GM12878 (cell line): ENCODE data around the gene HLA-DMA. TPM values are rescaled to one million over a fixed set of nuclear protein-coding genes. Genes with fewer than 3 reads are reported as not detected.
A peak's percentile ranks its signal among the peaks of the same experiment; 100 is the strongest.

Experiments
- ASH2L ChIP-seq: fragments of 300-600, 200-600 bp; sonication (generic); IDR thresholded peaks from 2 replicates; pipeline ENCODE4 v1.6.1; 2017; ENCODE audit warnings: low read depth, mild to moderate bottlenecking, borderline replicate concordance
- BMI1 ChIP-seq: fragments of 450-650 bp; IDR thresholded peaks from 2 replicates; pipeline ENCODE4 v1.6.1; 2016; ENCODE audit warnings: mild to moderate bottlenecking, moderate library complexity, borderline replicate concordance
- CBX5 ChIP-seq: sonication (generic); IDR thresholded peaks from 2 replicates; pipeline ENCODE4 v1.6.1; 2016; ENCODE audit warnings: low read depth, moderate library complexity, mild to moderate bottlenecking, inconsistent platforms
- CHD2 ChIP-seq: IDR thresholded peaks from 2 replicates; pipeline ENCODE4 v1.6.1; 2011; ENCODE audit warnings: low read depth, low read length, improper control_type of control experiment, borderline replicate concordance
- E2F4 ChIP-seq: IDR thresholded peaks from 2 replicates; pipeline ENCODE4 v1.6.1; 2012; ENCODE audit warnings: low read depth, low read length, improper control_type of control experiment
- HDAC6 ChIP-seq: fragments of 200-600 bp; sonication (generic); IDR thresholded peaks from one replicate; pipeline ENCODE4 v1.8.0; 2017; ENCODE audit warnings: antibody characterized with exemption; ENCODE audit not compliant: unreplicated experiment
- HDGF ChIP-seq: fragments of 450-650 bp; IDR thresholded peaks from 2 replicates; pipeline ENCODE4 v1.6.1; 2016; ENCODE audit warnings: antibody characterized with exemption
- IKZF2 ChIP-seq, 2 experiments: fragments of 450-650 bp; IDR thresholded peaks; 2 replicates each; pipeline ENCODE4 v1.6.1; 2017; ENCODE audit warnings: mild to moderate bottlenecking in 2 of 2, moderate library complexity in 2 of 2
- IRF5 ChIP-seq: fragments of 450-650 bp; IDR thresholded peaks from 2 replicates; pipeline ENCODE4 v1.6.1; 2017; ENCODE audit warnings: borderline replicate concordance
- LARP7 ChIP-seq: fragments of 450-650 bp; IDR thresholded peaks from 2 replicates; pipeline ENCODE4 v1.6.1; 2017; ENCODE audit warnings: mild to moderate bottlenecking
- NFIC ChIP-seq: IDR thresholded peaks from 2 replicates; pipeline ENCODE4 v1.6.1; 2012; ENCODE audit warnings: low read depth, mild to moderate bottlenecking, inconsistent platforms, low read length, moderate library complexity
- NFYA ChIP-seq: IDR thresholded peaks from 2 replicates; pipeline ENCODE4 v1.6.1; 2011; ENCODE audit warnings: low read depth, mild to moderate bottlenecking, low read length, improper control_type of control experiment, borderline replicate concordance
- PKNOX1 ChIP-seq: fragments of 450-650 bp; IDR thresholded peaks from 2 replicates; pipeline ENCODE4 v1.6.1; 2016; ENCODE audit warnings: mild to moderate bottlenecking
- POU2F2 ChIP-seq: IDR thresholded peaks from 3 replicates; pipeline ENCODE4 v1.6.1; 2011; ENCODE audit warnings: low read depth, mild to moderate bottlenecking, low read length, borderline replicate concordance
- RAD21 ChIP-seq: IDR thresholded peaks from 2 replicates; pipeline ENCODE4 v1.6.1; 2011; ENCODE audit warnings: mild to moderate bottlenecking, low read depth, low read length, moderate library complexity; ENCODE audit not compliant: insufficient read depth
- RAD51 ChIP-seq: fragments of 450-650 bp; IDR thresholded peaks from 2 replicates; pipeline ENCODE4 v1.6.1; 2016; ENCODE audit warnings: moderate library complexity, mild to moderate bottlenecking, inconsistent platforms
- SP1 ChIP-seq: IDR thresholded peaks from one replicate; pipeline ENCODE4 v1.6.1; 2011; ENCODE audit warnings: low read depth, low read length
- SREBF2 ChIP-seq: IDR thresholded peaks from 2 replicates; pipeline ENCODE4 v1.6.1; 2012; ENCODE audit warnings: mild to moderate bottlenecking, low read length
- STAT3 ChIP-seq: IDR thresholded peaks from 2 replicates; pipeline ENCODE4 v1.6.1; 2011; ENCODE audit warnings: low read depth, low read length, improper control_type of control experiment
- SUZ12 ChIP-seq: fragments of 200-600 bp; sonication (generic); IDR thresholded peaks from one replicate; pipeline ENCODE4 v1.6.1; 2018; ENCODE audit warnings: antibody characterized with exemption, mild to moderate bottlenecking; ENCODE audit not compliant: unreplicated experiment
- TBL1XR1 ChIP-seq: IDR thresholded peaks from 2 replicates; pipeline ENCODE4 v1.6.1; 2012; ENCODE audit warnings: low read depth, low read length, improper control_type of control experiment
- WRNIP1 ChIP-seq: IDR thresholded peaks from 2 replicates; pipeline ENCODE4 v1.6.1; 2011; ENCODE audit warnings: low read depth, low read length, improper control_type of control experiment, borderline replicate concordance
- ZBED1 ChIP-seq: IDR thresholded peaks from 2 replicates; pipeline ENCODE4 v1.6.1; 2016; ENCODE audit warnings: borderline replicate concordance
- ZBTB4 ChIP-seq: fragments of 450-650 bp; formaldehyde crosslinking; IDR thresholded peaks from 2 replicates; pipeline ENCODE4 v1.4.0; 2022; ENCODE audit warnings: mild to moderate bottlenecking, moderate library complexity
- ZNF217 ChIP-seq: fragments of 450-650 bp; IDR thresholded peaks from 2 replicates; pipeline ENCODE4 v1.6.1; 2017; ENCODE audit warnings: antibody characterized with exemption, mild to moderate bottlenecking
- ZNF24 ChIP-seq: fragments of 450-650 bp; IDR thresholded peaks from 2 replicates; pipeline ENCODE4 v1.6.1; 2017; ENCODE audit warnings: antibody characterized with exemption, mild to moderate bottlenecking
- polyA plus RNA-seq, 11 experiments: library from polyadenylated mRNA; depleted of rRNA in 4 of 11; unstranded in 6 of 11; stranded (reverse) in 5 of 11; fragments of >200 nt; fragmentation: Nextera tagmentation in 4 of 11; fragmentation: Illumina TruSeq in 1 of 11; extraction: Ambion mirVana in 4 of 11; extraction: Trizol in 1 of 11; gene quantifications; 1 replicate in 1 of 11; 2 replicates in 10 of 11; pipeline versions ENCODE4 v1.2.1 to v1.2.3, GENCODE V29; 2011 to 2016; ENCODE audit warnings: inconsistent platforms in 2 of 11, missing spikeins in 2 of 11, low read depth in 1 of 11
- total RNA-seq, 4 experiments: library from RNA; depleted of rRNA in 3 of 4; stranded (reverse); fragments of >200 nt in 3 of 4; fragmentation: Illumina TruSeq in 1 of 4; extraction: Trizol in 1 of 4; gene quantifications; 2 replicates each; pipeline versions ENCODE4 v1.2.1 to v1.2.3, GENCODE V29; 2013 to 2021

The HLA-DMA gene
- total and polyA plus RNA-seq, 10 of the 15 experiments (the other 5 are each of a cell fraction or from before 2014, with no cell fraction given) = 177 to 552 (median 309) TPM

- TF ChIP-seq ZBTB4 (no peak), CHD2 (no peak), ASH2L (no peak), RAD21 (peak; percentile 29; the same call in 1 of the 2 replicates), ZBED1 (no peak), HDAC6 (no peak), HDGF (no peak), TBL1XR1 (no peak), STAT3 (no peak), NFYA (no peak), BMI1 (no peak), NFIC (no peak), LARP7 (no peak), PKNOX1 (no peak), CBX5 (no peak), IRF5 (no peak), POU2F2 (no peak), SUZ12 (no peak), IKZF2 (IDR thresholded peaks at IDR 0.05) (peak in 1 of 2 experiments; percentile 27; a peak in 1 of 4 replicates), ZNF24 (no peak), ZNF217 (no peak), WRNIP1 (no peak), RAD51 (no peak), SREBF2 (no peak), SP1 (no peak), E2F4 (no peak)
Observed at GRCh38 chr6:32967151-32968091, 14.5 kb upstream of the HLA-DMA start (continued).
